ENCODE measurements around the gene DNASE2.

Gene DNASE2

DNA sequence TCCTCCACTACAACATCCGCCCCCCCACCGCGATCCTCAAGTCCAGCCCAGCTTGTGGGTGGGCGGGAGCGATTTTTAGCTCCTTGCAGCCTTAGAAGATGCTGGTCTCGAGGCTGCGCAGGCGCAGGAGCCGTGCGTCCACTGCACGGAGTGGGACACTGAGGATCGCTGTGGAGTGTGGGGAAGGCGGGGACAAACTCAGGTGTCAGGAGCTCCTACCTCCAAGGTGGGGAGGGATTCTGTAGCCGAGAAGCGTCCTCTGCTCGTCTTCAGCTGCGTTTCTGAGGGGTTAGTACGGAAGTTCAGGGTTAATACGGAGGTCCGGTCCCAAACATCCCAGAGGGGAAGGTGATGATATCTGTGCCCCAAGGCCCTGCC, 46.7 kb downstream of the DNASE2 start, which contains the start of gene RTBDN:
Gene RTBDN, minus strand, starts transcription at position 14 of the 378 bp plus-strand sequence. CDS start 4,600 bp downstream, outside the sequence.
- no peak for DNase-seq (ENCODE audit: low read depth in 2 of 2)

DNA sequence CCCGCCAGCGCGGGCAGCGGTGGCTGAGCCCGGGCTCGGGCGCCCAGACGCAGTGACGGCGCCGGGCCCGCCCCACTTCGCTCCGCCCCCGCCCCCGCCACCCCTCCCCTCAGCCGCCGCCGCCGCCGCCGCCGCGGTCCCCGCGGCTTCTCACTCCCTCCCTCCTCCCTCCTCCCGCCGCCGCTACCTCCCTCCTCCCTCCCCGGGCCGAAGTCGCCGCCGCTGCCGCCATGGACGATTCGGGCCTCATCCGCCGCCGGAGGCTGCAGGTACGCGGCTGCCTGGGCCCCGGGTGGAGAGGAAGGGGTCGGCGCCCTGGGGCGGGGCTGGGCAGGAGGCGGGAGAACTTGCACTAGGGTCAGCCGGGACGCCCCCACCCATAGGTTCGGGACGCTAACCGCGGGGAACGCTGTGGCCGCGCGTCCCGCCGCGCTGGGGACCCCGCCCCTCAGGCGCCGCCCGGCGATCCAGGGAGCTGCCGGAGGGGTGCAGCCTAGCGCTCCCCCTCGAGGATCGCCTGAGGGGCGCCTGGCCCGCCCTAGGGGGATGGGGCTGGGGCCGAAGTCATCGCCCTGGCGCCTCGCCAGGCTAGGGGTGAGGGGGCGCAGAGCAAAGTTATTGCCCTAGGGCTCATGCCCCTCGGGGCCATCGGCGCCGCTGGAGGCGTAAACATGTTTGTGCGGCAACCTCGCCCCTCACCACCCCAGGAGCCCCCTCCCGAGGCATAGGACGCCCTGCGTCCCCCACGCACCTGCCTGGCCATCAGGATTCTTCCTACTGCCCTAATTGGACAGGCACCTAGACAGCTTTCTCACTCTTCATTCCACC, 47.3 kb downstream of the DNASE2 start:
- no peak for DNase-seq (ENCODE audit: low read depth in 2 of 2)

DNA sequence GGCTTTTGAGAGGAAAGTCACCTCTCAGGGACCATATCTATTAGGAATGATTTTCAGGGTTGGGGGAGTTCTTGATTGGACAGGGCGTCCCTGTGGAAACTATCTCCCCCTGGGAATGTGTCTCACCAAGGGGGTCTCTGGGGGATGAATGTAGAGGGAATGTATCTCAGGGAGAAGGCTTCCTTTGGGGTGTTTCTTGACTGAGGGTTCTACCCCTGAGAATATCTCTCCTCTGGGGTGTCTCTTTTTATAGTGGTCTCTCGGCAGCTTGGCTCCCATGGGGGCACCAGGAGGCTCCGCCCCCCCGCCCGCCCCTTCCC, 47.9 kb downstream of the DNASE2 start:
- no peak for DNase-seq (ENCODE audit: low read depth in 2 of 2)

DNA sequence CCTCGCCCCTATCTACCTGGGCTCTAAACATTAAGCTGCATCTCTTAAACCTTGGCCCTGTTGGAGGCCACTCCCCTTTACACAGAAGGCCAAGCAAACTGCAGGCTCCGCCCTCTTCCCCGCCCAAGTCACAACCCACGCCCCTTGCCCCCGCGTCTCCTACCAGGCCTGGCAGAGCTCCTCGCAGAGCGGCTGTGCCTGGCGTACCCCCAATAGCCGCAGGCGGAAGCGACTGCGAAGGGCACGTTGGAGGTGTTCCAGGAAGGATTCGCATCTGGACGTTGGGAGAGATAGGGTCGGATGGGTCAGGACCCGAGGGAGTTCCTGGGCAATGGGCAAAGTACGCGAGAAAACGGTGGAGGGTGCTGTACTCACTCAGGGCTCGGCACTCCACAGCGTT, 52.8 kb downstream of the DNASE2 start:
- peak in 1 of 2 donors; percentile 46 for DNase-seq (ENCODE audit: low read depth in 2 of 2)

DNA sequence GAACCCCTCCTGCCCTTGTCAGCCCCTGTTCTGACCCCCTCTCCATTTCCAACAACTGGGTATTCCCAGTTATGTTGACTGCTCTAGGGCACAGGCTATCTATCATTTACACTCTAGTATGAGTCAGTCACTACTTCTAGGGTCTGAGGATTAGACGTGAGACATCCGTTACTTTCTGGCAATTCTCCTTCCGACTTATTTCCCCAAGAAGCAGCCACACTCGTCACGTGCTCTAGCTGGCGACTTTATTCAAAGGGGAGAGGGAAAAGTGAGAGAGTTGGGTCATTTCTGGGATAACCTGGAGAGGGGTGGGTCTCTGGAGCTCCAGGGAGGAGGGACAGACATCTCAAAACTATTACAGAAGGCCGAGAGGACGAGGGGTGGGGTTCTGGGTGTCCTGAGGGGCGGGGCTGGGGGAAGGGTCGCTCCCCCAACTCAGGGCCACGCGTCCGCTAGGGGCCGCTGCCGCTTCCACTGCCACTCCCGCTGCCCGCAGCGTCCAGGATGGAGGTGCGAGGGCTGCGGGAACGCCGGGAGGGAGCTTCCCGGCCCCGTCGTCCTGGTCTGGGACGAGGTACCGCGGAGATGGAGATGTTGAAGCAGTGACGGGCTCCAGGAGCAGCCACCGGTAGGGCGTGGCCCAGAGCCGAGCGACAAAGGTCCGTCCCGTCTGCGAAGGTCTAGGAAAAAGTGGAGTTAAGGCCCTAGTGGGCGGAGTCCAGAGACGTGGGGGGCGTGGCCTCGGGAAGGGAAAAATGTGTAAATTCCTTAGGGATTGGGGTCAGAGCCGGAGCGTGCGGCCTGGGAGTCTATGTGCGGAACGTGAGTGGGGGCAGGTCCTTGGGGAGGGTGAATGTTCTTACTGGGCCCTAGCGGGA, 55.8 kb downstream of the DNASE2 start:
- no peak for DNase-seq (ENCODE audit: low read depth in 2 of 2)

All from stimulated activated CD8-positive, alpha-beta memory T cell treated with anti-CD3 and anti-CD28 coated beads, Interleukin-15, amount 100 ng/mL, for 48 hours (primary cell).